ENCODE results near the gene PEX11G.

Gene PEX11G

DNA sequence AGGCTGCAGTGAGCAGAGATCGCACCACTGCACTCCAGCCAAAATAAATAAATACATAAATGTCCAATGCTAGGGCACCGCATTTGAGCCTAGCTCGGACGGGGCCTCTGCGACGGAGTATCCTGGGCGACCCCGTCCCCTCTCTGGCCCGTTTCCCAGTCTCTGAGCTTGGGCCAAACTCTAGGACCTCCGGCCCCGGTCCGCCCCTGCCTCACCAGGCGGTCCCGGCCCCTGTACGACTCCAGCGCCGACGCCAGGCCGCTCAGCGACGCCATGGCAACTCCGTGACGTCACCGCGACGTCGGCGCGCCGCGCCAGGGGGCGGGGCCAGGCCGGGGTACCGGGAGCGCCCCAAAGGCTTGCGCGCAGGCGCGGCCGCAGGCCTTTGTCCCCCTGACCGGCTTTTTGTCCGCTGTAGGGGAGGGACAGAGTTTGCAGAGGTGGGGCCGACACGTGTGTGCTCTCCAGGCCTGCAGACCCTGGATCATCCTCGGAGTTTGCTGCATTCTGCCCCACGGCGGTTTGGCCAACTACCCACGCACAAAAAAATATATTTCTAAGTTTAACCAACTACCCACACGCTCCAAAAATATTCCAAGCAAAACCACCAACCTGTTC lies at the start of gene PEX11G:
Gene PEX11G (minus strand): TSS at position 300 of the 618 bp plus-strand sequence. CDS start 25 bp downstream, at position 275.
- peak; percentile 68 for DNase-seq (ENCODE audit: low read depth, low spot score)

DNA sequence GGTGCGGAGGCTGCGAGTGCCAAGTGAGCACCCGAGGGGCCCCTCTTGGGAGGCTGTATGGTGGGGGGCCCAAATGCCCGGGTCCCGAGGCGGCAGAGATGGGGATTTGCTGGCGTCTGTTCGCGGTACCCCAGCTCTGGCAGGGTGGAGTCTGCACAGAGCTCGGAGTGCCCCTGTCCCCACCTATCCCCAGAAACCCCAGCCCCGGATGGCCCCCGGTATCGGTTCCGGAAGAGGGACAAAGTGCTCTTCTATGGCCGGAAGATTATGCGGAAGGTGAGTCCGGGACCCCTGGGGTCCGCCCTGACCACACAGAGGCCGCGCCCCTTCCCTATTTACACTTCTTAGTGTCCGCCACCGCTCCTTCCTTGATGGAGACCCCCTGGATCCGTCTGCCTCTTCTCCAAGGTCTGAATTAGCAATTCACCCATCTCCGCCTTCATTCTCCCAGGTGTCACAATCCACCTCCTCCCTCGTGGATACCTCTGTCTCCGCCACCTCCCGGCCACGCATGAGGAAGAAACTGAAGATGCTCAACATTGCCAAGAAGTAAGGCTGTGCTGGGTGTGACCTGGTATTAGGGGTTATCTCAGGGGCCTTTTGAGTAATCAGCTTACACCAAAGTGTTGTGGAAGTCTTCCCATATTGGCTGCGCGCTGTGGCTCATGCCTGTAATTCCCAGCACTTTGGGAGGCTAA lies 47.3 kb upstream of the PEX11G start:
- DNase-seq (ENCODE audit: low read depth, low spot score) = no peak

DNA sequence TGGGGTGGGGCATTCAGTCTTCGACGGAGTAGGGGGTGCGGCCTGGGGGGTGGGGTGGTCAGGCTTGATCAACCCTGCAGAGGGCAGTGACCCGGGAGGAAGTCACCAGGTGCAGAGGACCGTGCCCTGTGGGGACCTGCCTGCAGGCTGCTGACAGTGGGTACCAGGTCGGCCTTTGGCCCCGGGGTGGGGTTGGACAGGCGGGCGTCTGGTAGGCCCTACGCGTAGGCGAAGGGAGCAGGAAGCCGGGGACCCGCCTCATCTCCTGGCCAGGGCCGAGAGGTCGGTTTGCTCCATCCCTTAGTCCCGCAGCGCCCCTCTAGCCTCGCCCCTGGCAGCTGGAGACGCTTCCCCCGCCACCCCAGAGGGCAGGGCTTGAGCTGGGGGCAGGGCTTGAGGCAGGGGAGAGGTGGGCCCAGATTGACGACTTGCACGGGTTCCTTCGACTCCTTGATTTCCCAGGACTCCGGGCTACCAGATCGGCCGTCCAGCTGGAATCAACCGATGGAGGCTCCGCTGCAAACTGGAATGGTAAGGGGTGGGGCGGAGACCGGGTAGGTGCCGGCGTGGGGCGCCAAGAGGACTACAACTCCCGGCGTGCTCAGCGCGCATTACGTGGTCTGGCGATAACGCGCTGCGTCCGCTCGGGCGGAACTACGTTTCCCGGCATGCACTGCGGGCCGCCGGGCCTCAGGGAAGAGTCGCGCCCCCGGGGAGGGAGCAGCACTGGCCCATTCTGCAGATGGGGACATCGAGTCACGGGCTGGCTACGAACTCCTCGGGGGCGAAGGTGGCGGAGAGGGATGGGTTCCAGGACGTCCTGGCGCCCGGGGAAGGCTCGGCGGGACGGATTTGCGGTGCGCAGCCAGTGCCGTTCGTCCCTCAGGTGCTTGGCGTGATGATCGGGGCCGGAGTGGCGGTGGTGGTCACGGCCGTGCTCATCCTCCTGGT lies 46.5 kb upstream of the PEX11G start, which contains the start of gene PNPLA6:
Gene PNPLA6 (plus strand): TSS at position 671 of the 951 bp plus-strand sequence. CDS start 72 bp downstream, at position 743.
- peak; percentile 86 for DNase-seq (ENCODE audit: low read depth, low spot score)

DNA sequence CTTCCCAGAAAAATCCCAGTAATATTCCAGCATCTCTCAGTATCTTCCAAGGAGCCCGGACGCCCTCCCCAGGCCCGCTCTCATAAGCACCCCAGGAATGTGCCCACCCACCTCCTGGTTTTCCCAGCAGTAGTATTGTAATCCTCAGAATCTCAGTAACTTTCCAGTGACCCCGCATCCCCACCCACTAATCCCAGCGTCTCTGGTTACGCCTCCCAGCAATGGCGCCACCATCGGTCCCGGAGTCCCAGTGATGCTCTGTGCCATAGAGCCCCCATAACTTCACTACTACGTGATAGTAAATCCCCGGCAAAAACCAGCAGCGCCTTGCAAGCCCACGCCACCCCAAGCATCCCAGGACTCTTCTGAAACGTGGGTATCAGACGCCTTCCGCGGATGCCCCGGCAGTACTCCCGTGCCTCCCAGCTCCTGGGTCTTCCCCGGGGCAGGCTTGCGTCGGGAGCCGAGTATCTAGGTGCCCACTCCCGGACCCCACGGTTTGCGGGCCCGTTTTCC lies 45.8 kb upstream of the PEX11G start:
- DNase-seq (ENCODE audit: low read depth, low spot score) = no peak

DNA sequence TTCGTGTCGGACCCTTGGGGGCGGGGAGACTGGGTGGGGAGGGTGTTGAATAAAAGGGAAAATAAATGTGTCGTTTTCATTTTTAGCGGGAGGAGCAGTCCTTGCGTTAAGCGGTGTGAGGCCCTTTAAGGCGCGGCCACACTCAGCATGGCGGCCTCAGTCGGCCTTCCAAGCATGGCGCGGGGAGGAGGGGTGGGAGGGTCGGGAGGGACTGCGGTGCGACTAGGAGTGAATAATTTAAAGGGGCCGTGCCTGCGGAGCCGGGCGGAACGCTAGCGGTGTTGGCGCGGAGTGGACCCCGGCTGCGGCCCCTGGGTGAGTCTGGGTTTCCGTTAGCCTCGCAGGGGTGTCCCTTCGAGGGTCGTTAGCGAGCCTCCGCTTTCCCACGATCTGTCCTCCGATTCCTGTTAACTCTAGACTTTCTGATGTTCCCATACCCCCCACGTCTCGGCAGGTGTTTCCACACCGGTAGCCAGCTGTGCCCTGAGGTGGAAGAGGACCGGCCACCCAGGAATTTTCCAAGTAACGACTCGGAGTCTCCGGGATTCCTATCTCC lies 45.2 kb upstream of the PEX11G start:
- DNase-seq (ENCODE audit: low read depth, low spot score) = peak; percentile 76

DNA sequence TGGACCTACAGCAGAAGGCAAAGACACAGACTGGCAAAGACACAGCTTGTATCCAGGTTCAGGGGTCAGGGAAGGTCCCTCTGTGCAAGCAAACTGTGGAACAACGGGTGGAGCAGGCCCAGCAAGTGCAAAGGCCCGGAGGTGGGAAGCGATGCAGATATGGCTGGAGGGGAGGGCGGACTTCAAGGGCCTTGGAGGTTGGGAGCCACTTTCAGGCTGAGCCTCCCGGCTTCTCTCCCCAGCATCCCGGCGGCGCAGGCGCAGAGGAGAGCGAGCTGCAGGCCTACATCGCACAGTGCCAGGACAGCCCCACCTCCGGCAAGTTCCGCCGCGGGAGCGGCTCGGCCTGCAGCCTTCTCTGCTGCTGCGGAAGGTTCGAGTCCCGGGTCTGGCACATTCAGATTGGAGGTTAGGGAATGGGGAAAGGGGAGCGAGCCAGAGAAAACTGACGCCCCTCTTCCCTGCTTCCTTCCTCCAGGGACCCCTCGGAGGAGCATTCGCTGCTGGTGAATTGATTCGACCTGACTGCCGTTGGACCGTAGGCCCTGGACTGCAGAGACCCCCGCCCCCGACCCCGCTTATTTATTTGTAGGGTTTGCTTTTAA lies 44.5 kb upstream of the PEX11G start:
- no peak for DNase-seq (ENCODE audit: low read depth, low spot score)

DNA sequence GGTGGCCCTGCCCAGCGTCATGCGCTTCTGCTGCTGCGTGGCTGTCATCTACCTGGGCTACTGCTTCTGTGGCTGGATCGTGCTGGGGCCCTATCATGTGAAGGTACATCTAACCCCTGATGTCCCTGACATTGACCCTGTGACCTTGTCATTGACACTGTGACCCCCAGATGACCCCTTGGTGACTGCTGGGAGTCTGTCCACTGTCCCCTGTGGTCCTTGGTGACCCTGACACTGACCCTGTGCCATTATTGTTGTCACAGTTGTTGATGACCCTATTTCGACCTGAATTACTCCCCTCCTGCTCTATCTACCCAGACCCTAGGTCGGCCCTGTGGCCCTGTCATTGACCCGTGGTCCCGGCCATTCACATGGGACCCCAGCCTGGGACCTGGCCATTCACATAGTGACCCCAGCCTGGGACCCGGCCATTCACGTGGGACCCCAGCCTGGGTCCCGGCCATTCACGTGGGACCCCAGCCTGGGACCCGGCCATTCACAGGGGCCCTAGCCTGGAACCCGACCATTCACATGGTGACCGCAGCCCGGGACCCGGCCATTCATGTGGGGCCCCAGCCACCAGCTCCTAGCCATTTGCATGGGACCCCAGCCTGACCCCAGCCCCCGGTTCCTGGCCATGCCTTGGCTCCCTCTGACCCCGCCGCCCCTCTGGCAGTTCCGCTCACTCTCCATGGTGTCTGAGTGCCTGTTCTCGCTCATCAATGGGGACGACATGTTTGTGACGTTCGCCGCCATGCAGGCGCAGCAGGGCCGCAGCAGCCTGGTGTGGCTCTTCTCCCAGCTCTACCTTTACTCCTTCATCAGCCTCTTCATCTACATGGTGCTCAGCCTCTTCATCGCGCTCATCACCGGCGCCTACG lies 41.0 kb upstream of the PEX11G start:
- DNase-seq (ENCODE audit: low read depth, low spot score) = no peak

DNA sequence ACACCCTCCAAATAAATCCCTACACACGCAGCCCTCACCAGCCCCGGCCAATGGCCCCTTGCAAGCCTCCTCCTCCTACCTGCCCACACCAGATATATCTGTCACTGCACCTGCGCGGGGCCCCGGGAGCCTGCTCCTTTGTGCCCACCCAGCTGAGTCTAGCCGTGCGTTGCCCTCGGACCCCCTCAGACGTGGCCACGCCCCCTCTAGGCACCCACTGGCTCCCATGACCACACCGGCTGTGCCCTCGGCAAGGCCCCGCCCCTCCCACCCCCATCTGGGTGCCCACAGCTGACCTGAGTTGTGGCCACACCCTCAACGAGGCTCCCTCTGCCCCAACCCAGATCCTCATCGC lies 40.4 kb upstream of the PEX11G start:
- DNase-seq (ENCODE audit: low read depth, low spot score) = no peak

DNA sequence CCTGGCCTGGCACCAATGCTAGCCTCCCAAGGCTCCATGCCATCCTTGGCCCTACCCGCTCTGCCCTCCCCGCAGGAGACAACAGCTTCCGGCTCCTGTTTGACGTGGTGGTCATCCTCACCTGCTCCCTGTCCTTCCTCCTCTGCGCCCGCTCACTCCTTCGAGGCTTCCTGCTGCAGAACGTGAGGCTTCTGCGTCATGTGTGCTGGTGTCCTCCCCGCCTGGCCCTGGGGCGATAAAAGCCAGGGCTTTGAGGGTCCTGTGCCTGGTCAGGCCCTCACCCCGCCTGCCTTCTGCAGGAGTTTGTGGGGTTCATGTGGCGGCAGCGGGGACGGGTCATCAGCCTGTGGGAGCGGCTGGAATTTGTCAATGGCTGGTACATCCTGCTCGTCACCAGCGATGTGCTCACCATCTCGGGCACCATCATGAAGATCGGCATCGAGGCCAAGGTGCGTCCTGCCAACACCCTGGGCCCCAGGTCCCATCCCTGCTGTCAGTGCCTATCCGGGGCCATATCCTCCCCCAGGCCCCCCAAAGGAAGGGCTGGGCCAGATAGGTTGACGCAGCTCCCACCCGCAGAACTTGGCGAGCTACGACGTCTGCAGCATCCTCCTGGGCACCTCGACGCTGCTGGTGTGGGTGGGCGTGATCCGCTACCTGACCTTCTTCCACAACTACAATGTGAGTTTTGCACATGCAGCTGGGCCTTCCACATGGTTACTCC lies 39.8 kb upstream of the PEX11G start:
- no peak for DNase-seq (ENCODE audit: low read depth, low spot score)

DNA sequence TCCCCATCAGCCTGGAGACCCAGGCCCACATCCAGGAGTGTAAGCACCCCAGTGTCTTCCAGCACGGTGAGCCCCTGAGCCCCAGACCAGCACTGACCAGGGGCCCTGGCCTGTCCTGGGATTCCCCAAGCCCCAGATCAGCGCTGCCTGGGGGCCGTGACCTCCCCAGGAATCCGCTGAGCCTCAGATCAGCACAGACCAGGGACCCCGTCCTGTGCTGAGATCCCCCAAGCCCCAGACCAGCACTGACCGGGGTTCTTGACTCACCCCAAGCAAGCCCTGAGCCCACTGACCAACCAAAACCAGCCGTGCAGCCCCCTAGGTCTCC lies 39.3 kb upstream of the PEX11G start:
- no peak for DNase-seq (ENCODE audit: low read depth, low spot score)

DNA sequence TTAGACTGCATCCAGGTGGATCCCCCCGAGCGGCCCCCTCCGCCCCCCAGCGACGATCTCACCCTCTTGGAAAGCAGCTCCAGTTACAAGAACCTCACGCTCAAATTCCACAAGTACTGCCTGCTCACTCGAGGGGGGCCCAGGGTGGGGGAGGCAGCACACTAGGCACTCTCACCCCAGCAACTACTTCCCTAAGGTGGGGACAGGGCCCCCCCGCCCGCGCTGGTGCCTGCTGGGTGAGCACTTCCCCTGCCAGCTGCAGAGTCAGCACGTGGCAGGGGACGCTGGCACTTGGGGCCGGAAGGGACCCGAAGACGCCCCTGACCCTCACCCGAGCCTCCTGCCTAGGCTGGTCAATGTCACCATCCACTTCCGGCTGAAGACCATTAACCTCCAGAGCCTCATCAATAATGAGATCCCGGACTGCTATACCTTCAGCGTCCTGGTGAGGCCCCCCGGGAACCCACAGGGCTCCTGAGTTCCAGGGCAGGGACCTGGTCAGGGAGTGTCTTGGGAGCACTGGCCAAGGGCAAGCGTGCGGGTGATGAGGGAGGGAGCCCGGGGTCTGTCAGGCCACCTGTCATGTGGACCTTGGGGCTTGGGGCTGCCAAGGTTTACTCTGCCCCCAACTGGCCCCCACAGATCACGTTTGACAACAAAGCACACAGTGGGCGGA lies 38.8 kb upstream of the PEX11G start:
- DNase-seq (ENCODE audit: low read depth, low spot score) = no peak

DNA sequence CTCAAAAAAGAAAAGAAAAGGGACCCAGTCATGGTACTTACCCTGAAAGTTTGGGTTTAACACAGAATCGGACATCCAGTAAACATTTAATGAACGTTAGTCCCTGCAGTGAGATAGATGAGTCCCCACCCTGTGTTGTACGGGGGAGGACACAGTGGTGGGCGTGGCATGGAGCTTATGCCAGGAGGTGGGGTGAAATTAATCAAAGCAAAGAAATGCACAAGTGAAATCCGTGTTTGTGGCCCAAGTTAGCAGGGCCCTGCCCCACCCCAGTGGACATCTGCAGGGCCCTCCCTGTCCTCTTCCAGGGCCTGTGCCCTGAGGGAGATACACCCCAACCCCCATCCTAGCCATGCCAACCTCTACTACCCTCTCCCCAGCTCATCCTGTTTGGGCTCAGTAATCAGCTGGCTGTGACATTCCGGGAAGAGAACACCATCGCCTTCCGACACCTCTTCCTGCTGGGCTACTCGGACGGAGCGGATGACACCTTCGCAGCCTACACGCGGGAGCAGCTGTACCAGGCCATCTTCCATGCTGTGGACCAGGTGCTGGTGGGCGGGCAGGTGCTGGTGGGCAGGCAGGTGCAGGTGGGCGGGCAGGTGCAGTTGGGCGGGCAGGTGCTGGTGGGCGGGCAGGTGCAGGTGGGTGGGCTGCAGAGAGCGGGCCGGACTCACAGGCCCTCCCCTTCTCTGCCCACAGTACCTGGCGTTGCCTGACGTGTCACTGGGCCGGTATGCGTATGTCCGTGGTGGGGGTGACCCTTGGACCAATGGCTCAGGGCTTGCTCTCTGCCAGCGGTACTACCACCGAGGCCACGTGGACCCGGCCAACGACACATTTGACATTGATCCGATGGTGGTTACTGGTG lies 37.5 kb upstream of the PEX11G start:
- no peak for DNase-seq (ENCODE audit: low read depth, low spot score)

DNA sequence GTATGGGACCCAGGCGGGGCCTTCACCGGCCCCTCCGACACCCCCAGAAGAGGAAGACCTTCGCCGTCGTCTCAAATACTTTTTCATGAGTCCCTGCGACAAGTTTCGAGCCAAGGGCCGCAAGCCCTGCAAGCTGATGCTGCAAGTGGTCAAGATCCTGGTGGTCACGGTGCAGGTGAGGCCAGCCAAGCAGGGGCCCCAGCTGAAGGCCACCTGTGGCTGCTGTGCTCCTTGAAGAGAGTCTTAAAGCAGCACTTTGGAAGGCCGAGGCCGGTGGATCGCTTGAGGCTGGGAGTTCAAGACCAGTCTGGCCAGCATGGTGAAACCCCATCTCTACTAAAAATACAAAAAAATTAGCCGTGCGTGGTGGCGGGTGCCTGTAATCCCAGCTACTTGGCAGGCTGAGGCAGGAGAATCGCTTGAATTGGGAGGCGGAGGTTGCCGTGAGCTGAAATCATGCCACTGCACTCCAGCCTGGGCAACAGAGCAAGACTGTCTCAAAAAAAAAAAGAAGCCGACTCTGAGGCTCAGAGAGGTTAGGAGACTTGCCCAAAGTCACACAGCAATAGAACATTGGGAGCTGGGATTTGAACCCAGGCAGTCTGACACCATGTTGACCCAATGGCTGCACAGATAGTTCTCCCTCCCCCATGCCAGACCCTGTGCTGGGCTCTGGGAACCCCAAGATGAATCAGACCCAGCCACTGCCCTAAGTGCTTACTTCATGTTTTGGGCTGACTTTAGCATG lies 36.3 kb upstream of the PEX11G start:
- DNase-seq (ENCODE audit: low read depth, low spot score) = no peak

DNA sequence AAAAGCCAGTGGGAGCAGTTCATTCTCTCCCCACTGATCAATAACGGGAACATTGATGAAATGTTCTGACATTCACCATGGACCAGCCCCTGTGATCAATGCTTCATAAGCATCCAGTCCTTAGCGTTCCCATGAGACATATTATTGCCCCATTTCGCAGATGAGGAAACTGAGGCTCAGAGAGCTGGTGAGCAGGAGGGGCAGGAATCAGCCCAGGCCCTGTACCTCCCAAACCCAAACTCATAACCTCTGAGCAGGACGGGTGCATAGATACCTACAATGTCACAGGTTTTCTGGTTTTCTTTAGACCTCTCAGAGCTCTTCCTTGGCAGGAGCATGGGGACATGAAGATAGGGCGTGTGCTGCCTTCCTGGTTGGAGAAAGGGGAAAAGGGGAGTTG lies 35.7 kb upstream of the PEX11G start:
- no peak for DNase-seq (ENCODE audit: low read depth, low spot score)

DNA sequence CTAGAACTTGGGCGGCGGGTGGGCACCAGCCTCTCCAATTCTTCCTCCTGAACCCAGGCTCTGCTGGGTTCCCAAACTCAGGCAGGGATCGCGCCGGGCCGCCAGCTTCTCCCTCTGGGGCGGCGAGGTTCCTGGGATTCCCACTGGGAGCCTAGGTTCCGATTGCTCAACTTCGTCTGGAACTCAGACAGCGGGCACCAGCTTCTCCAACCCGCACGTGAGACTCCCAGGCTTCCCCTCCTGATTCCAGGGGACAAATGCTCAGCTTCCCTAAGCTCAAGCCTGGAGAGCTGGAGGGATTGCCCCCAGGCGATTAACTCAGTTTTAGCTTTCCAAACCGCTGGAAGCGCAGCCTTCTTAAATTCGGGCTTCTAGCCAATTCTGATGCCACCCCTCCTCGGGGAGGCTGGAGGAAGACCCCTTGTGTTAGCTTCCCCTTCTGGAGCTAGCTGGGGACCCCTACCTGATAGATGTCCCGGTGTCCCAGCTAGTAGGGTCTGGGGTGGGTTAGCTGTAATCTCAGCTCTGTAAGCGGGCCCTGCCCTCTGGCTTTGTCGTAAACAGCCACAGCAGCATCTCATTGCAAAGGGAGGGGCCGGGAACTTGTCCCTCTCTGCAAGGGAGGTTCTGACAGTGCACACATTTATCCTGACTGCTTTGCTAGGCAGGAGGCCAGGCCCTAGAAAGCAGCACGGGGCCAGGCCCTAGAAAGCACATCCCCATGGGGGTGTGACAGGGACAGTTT lies 34.3 kb upstream of the PEX11G start:
- no peak for DNase-seq (ENCODE audit: low read depth, low spot score)

DNA sequence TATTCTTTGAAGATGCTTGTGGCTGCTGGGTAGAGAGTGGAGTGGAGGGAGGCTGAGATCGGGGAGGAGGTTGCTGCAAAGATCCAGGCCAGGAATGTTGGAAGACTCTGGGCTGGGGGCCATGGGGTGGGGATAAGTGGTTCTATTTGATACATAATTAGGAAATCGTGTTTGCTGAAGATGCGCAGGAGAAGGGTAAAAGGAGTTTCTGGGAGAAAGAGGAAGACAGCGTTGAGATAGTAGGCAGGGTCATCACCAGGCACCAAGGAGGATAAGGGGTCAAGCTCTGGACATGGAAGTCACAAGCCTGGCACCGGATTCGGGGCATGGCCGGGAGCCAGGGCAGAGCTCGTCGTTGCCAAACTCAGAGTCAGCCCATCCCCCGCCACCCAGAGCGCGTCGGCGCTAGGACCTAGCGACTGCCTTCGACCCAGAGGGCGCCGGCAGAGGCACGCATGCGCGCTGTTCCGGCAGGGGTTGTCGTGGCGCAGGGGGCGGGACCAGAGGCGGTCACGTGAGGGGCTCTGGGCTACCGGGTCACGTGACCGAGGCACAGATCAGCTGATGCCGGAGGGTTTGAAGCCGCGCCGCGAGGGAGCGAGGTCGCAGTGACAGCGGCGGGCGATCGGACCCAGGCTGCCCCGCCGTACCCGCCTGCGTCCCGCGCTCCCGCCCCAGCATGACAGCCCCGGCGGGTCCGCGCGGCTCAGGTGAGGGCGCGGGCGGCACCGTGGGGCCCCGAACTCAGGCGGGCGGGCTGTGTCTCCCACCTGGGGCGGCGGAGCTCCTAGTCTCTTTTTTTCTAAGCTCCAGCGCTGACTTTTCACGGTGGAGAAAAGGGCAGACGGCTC lies 33.5 kb upstream of the PEX11G start, which contains the start of gene MCOLN1:
Gene MCOLN1 (plus strand): TSS at position 553 of the 851 bp plus-strand sequence. CDS start 127 bp downstream, at position 680.
- peak; percentile 91 for DNase-seq (ENCODE audit: low read depth, low spot score)
